SU-DHL-6 (cell line): Measurements from ENCODE around the gene ADCY5.

Experiments used
- H2AFZ ChIP-seq: fragments of 200-600 bp; sonication (generic); 2 replicates; pipeline ENCODE4 v1.6.1; 2014; ENCODE audit warnings: low read depth, mild to moderate bottlenecking, moderate library complexity, mixed read lengths, antibody characterized with exemption, low read length; ENCODE audit not compliant: severe bottlenecking
- H3F3A ChIP-seq: fragments of 200-600 bp; shearing (Covaris generic); 2 replicates; pipeline ENCODE4 v1.6.0; 2016; ENCODE audit warnings: antibody characterized with exemption, mild to moderate bottlenecking; ENCODE audit not compliant: insufficient read depth
- H3K27ac ChIP-seq: fragments of 200-600 bp; sonication (generic); 2 replicates; pipeline ENCODE4 v1.5.1; 2016; ENCODE audit warnings: low read depth, mild to moderate bottlenecking, low read length, moderate library complexity, mixed read lengths
- H3K27me3 ChIP-seq: fragments of 200-600 bp; sonication (generic), shearing (Covaris generic); 2 replicates; pipeline ENCODE4 v1.6.0; 2014; ENCODE audit warnings: mild to moderate bottlenecking, low read length
- H3K36me3 ChIP-seq: fragments of 200-600 bp; sonication (generic); 2 replicates; pipeline ENCODE4 v1.6.1; 2014; ENCODE audit warnings: mild to moderate bottlenecking, low read length, mixed read lengths
- H3K4me2 ChIP-seq: fragments of 300-600, 200-600 bp; shearing (Covaris generic), sonication (generic); 2 replicates; pipeline ENCODE4 v1.6.0; 2014; ENCODE audit warnings: low read length, low read depth, mild to moderate bottlenecking; ENCODE audit not compliant: poor library complexity, severe bottlenecking
- H3K4me3 ChIP-seq: fragments of 200-600 bp; sonication (generic); 2 replicates; pipeline ENCODE4 v1.5.1; 2014; ENCODE audit warnings: antibody characterized with exemption, low read length, mild to moderate bottlenecking, mixed read lengths; ENCODE audit not compliant: insufficient read depth, poor library complexity, severe bottlenecking
- H3K79me2 ChIP-seq: fragments of 200-600 bp; sonication (generic); 2 replicates; pipeline ENCODE4 v1.6.1; 2014; ENCODE audit warnings: mild to moderate bottlenecking, low read length, moderate library complexity; ENCODE audit not compliant: insufficient read depth
- H3K9ac ChIP-seq: fragments of 200-600 bp; sonication (generic); 2 replicates; pipeline ENCODE4 v1.7.0; 2014; ENCODE audit warnings: mild to moderate bottlenecking, low read length
- H3K9me2 ChIP-seq: fragments of 200-600 bp; sonication (generic); replicated peaks from 2 replicates; pipeline ENCODE4 v1.6.1; 2014; ENCODE audit warnings: low read length; ENCODE audit not compliant: insufficient read depth
- H3K9me3 ChIP-seq: fragments of 200-600 bp; sonication (generic); 2 replicates; pipeline ENCODE4 v1.6.1; 2014; ENCODE audit warnings: low read length, mixed read lengths; ENCODE audit not compliant: insufficient read depth
- H4K20me1 ChIP-seq: fragments of 200-600 bp; sonication (generic); 2 replicates; pipeline ENCODE4 v1.6.1; 2014; ENCODE audit warnings: low read depth, mild to moderate bottlenecking, antibody characterized with exemption, low read length, moderate library complexity, mixed read lengths
- EZH2phosphoT487 ChIP-seq: fragments of 200-600 bp; sonication (generic), shearing (Covaris generic); conservative IDR thresholded peaks from 2 replicates; pipeline ENCODE4 v1.6.1; 2018; ENCODE audit warnings: mild to moderate bottlenecking, antibody characterized with exemption, low read length, moderate library complexity, mixed read lengths
- TF ChIP-seq, protein P1 (sequence below): fragments of 200-600 bp; sonication (generic); IDR thresholded peaks from one replicate; pipeline ENCODE4 v1.5.1; 2017; ENCODE audit warnings: antibody characterized with exemption, mild to moderate bottlenecking, low read length, moderate library complexity; ENCODE audit not compliant: insufficient read depth, poor library complexity, severe bottlenecking

Gene ADCY5

DNA sequence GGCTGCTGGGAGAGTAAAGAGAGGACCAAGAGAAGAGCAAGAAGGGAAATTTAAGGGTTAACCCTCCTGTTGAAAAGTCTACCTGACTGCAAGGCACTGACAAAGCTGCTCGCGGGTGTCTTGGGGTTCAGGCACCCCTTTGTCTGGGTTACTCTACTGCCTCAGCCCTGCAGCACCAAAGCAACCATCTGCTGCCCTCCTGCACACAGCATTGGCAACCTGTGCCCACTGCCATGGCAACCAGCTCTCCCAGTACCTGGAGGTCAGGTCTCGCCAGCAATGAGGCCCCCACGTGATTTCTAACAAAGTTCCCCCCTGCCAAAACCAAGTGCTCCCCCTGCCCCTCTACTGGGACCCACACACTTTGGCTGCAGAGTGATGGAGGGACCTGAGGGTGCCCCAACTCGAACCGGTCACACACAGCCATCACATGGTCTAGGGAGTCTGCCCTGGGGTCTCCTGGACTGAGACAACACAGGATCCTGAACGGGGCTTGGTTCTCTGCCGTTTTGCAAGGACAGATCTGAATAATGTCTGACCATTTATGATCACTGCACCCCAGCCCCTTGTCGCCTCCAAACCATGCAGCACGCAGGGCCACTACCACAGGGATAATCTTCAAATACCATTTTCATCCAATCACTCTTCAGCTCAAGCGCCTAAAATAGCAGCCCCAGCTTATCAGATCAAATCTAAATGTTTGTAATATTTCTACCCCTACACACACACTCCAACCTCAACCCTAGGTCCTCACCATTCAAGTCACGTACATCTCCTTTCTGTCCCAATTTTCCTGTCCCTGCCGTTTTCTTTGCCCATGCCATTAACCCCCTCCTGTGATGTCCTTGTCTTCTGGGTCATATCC is 50.7 kb downstream of the ADCY5 start:
- H3K9ac ChIP-seq, result no peak overlapping the region
- no peak overlapping the region for H3K4me2 ChIP-seq
- H3K4me3 ChIP-seq, result no peak overlapping the region
- no peaks in the 10 kb centered on the region for H3F3A ChIP-seq
- no peaks in the 10 kb centered on the region for H3K36me3 ChIP-seq
- no peak for TF ChIP-seq EZH2phosphoT487
- TF ChIP-seq, protein P1, sequence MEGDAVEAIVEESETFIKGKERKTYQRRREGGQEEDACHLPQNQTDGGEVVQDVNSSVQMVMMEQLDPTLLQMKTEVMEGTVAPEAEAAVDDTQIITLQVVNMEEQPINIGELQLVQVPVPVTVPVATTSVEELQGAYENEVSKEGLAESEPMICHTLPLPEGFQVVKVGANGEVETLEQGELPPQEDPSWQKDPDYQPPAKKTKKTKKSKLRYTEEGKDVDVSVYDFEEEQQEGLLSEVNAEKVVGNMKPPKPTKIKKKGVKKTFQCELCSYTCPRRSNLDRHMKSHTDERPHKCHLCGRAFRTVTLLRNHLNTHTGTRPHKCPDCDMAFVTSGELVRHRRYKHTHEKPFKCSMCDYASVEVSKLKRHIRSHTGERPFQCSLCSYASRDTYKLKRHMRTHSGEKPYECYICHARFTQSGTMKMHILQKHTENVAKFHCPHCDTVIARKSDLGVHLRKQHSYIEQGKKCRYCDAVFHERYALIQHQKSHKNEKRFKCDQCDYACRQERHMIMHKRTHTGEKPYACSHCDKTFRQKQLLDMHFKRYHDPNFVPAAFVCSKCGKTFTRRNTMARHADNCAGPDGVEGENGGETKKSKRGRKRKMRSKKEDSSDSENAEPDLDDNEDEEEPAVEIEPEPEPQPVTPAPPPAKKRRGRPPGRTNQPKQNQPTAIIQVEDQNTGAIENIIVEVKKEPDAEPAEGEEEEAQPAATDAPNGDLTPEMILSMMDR, result no peak
- H4K20me1 ChIP-seq, result no peaks in the 10 kb centered on the region
- no peak overlapping the region for H3K27ac ChIP-seq
- no peak overlapping the region for H2AFZ ChIP-seq
- no peaks in the 10 kb centered on the region for H3K79me2 ChIP-seq
- H3K9me3 ChIP-seq, result no peaks in the 10 kb centered on the region
- H3K9me2 ChIP-seq, result no peaks in the 10 kb centered on the region
- no peaks in the 10 kb centered on the region for H3K27me3 ChIP-seq

DNA sequence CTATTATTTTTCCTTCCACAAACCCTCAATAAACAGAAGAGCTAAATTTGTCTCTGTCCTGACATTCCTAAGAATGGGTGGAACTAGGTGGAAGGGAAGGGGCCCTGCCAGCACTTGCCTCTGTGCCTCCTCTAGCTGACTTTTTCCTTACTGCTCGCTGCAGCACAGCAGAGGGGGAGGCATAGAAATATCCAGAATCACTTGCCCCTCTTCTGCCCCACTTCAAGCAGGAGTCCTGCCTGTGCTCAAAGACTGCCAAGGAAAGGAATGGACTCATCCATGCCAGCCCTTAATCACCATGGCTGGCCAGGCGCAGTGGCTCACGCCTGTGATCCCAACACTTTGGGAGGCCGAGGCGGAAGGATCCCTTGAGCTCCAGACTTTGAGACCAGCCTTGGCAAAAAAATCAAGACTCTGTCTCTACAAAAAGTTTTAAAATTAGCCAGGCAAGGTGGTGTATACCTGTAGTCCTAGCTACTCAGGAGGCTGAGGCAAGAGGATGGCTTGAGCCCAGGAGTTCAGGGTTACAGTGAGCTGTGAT is 51.8 kb downstream of the ADCY5 start:
- no peak for TF ChIP-seq EZH2phosphoT487
- TF ChIP-seq, protein P1, result no peak
- no peak overlapping the region for H3K4me3 ChIP-seq
- H2AFZ ChIP-seq, result no peak overlapping the region
- H3K36me3 ChIP-seq, result no peaks in the 10 kb centered on the region
- no peaks in the 10 kb centered on the region for H3K27me3 ChIP-seq
- H3F3A ChIP-seq, result no peaks in the 10 kb centered on the region
- H3K9ac ChIP-seq, result no peak overlapping the region
- H3K79me2 ChIP-seq, result no peaks in the 10 kb centered on the region
- H3K9me2 ChIP-seq, result no peaks in the 10 kb centered on the region
- no peaks in the 10 kb centered on the region for H4K20me1 ChIP-seq
- no peak overlapping the region for H3K4me2 ChIP-seq
- no peaks in the 10 kb centered on the region for H3K9me3 ChIP-seq
- no peak overlapping the region for H3K27ac ChIP-seq

DNA sequence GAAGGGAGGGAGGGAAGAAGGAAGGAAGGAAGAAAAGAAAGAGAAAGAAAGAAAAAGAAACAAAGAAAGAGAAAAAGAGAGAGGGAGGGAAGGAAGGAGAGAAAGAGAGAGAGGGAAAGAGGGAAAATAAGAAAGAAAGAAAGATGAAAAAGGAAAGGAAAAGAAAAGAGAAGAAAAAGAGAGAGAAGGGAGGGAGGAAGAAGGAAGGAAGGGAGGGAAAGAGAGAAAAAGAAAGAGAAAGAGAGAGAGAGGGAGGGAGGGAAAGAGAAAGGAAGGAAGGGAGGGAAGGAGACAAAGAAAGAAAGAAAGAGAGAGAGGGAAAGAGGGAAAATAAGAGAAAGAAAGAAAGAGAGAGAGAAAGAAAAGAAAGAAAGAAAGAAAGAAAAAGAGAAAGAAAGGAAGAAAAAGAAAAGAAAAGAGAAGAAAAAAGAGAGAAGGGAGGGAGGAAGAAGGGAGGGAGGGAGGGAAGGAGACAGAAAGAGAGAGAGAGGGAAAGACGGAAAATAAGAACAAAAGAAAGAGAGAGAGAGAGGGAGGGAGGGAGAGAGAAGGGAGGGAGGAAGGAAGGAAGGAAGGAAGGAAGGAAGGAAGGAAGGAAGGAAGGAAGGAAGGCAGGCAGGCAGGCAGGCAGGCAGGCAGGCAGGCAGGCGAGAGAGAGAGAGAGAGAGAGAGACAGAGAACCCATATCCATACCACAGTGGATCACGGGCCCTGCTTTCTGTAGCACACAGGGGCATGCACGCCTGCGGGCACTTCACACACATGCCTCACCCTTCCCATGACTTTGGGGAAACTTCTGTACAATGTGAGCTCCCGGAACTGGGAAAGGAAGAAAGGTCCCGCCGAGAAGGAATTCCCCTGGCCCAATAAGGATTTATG is 52.5 kb downstream of the ADCY5 start:
- H3K27ac ChIP-seq, result no peak overlapping the region
- H4K20me1 ChIP-seq, result no peaks in the 10 kb centered on the region
- no peaks in the 10 kb centered on the region for H3K79me2 ChIP-seq
- no peaks in the 10 kb centered on the region for H3K27me3 ChIP-seq
- no peaks in the 10 kb centered on the region for H3K9me2 ChIP-seq
- H3F3A ChIP-seq, result no peaks in the 10 kb centered on the region
- no peak for TF ChIP-seq EZH2phosphoT487
- TF ChIP-seq, protein P1, result no peak
- no peak overlapping the region for H3K9ac ChIP-seq
- no peak overlapping the region for H2AFZ ChIP-seq
- H3K36me3 ChIP-seq, result no peaks in the 10 kb centered on the region
- H3K4me3 ChIP-seq, result no peak overlapping the region
- H3K9me3 ChIP-seq, result no peaks in the 10 kb centered on the region
- H3K4me2 ChIP-seq, result no peak overlapping the region
